GM12878 (cell line): ENCODE measurements around the gene MRPL32. TPM values are rescaled to one million over a fixed set of nuclear protein-coding genes. Genes with fewer than 3 reads are reported as not detected.
A peak's percentile ranks its signal among the peaks of the same experiment; 100 is the strongest.

Source experiments
- ATF7 ChIP-seq: fragments of 450-650 bp; IDR thresholded peaks from 2 replicates; pipeline ENCODE4 v1.6.1; 2016; ENCODE audit warnings: low read depth, mild to moderate bottlenecking
- BHLHE40 ChIP-seq, 2 experiments: fragments of 450-650 bp in 1 of 2; IDR thresholded peaks; 2 replicates each; pipeline ENCODE4 v1.6.1; 2011 to 2017; ENCODE audit warnings: low read depth in 2 of 2, borderline replicate concordance in 1 of 2, improper control_type of control experiment in 1 of 2, low read length in 1 of 2, mild to moderate bottlenecking in 1 of 2
- CREB1 ChIP-seq: IDR thresholded peaks from 2 replicates; pipeline ENCODE4 v1.6.1; 2012; ENCODE audit warnings: low read depth, mild to moderate bottlenecking, inconsistent platforms
- CREM ChIP-seq: IDR thresholded peaks from 2 replicates; pipeline ENCODE4 v1.6.1; 2014; ENCODE audit warnings: antibody characterized with exemption, low read depth
- FOXM1 ChIP-seq: IDR thresholded peaks from 2 replicates; pipeline ENCODE4 v1.6.1; 2012; ENCODE audit warnings: low read depth, mild to moderate bottlenecking, inconsistent platforms, low read length, moderate library complexity
- IKZF2 ChIP-seq, 2 experiments: fragments of 450-650 bp; IDR thresholded peaks; 2 replicates each; pipeline ENCODE4 v1.6.1; 2017; ENCODE audit warnings: mild to moderate bottlenecking in 2 of 2, moderate library complexity in 2 of 2
- JUND ChIP-seq: IDR thresholded peaks from 2 replicates; pipeline ENCODE4 v1.6.1; 2012; ENCODE audit warnings: low read depth, mild to moderate bottlenecking, low read length, improper control_type of control experiment, moderate library complexity
- LARP7 ChIP-seq: fragments of 450-650 bp; IDR thresholded peaks from 2 replicates; pipeline ENCODE4 v1.6.1; 2017; ENCODE audit warnings: mild to moderate bottlenecking
- MTA2 ChIP-seq: fragments of 450-650 bp; IDR thresholded peaks from 2 replicates; pipeline ENCODE4 v1.6.1; 2016; ENCODE audit warnings: low read depth, mild to moderate bottlenecking, moderate library complexity
- MYB ChIP-seq: fragments of 150-350 bp; IDR thresholded peaks from 2 replicates; pipeline ENCODE4 v1.6.1; 2014; ENCODE audit warnings: mild to moderate bottlenecking, low read depth, low read length, borderline replicate concordance
- NFYA ChIP-seq: IDR thresholded peaks from 2 replicates; pipeline ENCODE4 v1.6.1; 2011; ENCODE audit warnings: low read depth, mild to moderate bottlenecking, low read length, improper control_type of control experiment, borderline replicate concordance
- NR2F1 ChIP-seq: fragments of 450-650 bp; conservative IDR thresholded peaks from 2 replicates; pipeline ENCODE4 v1.6.1; 2017; ENCODE audit warnings: mild to moderate bottlenecking
- POU2F2 ChIP-seq: IDR thresholded peaks from 3 replicates; pipeline ENCODE4 v1.6.1; 2011; ENCODE audit warnings: low read depth, mild to moderate bottlenecking, low read length, borderline replicate concordance
- SIN3A ChIP-seq: IDR thresholded peaks from 2 replicates; pipeline ENCODE4 v1.6.1; 2012; ENCODE audit warnings: low read depth, low read length, improper control_type of control experiment
- SMC3 ChIP-seq: IDR thresholded peaks from 2 replicates; pipeline ENCODE4 v1.6.1; 2011; ENCODE audit warnings: low read length, improper control_type of control experiment, borderline replicate concordance
- SP1 ChIP-seq: IDR thresholded peaks from one replicate; pipeline ENCODE4 v1.6.1; 2011; ENCODE audit warnings: low read depth, low read length
- SREBF2 ChIP-seq: IDR thresholded peaks from 2 replicates; pipeline ENCODE4 v1.6.1; 2012; ENCODE audit warnings: mild to moderate bottlenecking, low read length
- ZBED1 ChIP-seq: IDR thresholded peaks from 2 replicates; pipeline ENCODE4 v1.6.1; 2016; ENCODE audit warnings: borderline replicate concordance
- polyA plus RNA-seq, 11 experiments: library from polyadenylated mRNA; depleted of rRNA in 4 of 11; unstranded in 6 of 11; stranded (reverse) in 5 of 11; fragments of >200 nt; fragmentation: Nextera tagmentation in 4 of 11; fragmentation: Illumina TruSeq in 1 of 11; extraction: Ambion mirVana in 4 of 11; extraction: Trizol in 1 of 11; gene quantifications; 1 replicate in 1 of 11; 2 replicates in 10 of 11; pipeline versions ENCODE4 v1.2.1 to v1.2.3, GENCODE V29; 2011 to 2016; ENCODE audit warnings: inconsistent platforms in 2 of 11, missing spikeins in 2 of 11, low read depth in 1 of 11
- total RNA-seq, 4 experiments: library from RNA; depleted of rRNA in 3 of 4; stranded (reverse); fragments of >200 nt in 3 of 4; fragmentation: Illumina TruSeq in 1 of 4; extraction: Trizol in 1 of 4; gene quantifications; 2 replicates each; pipeline versions ENCODE4 v1.2.1 to v1.2.3, GENCODE V29; 2013 to 2021
- TF ChIP-seq, protein P1 (sequence below): IDR thresholded peaks from 2 replicates; pipeline ENCODE4 v1.6.1; 2012; ENCODE audit warnings: improper control_type of control experiment, low read depth, low read length; ENCODE audit not compliant: insufficient replicate concordance
- TF ChIP-seq, protein P2 (sequence below): fragments of 450-650 bp; conservative IDR thresholded peaks from 2 replicates; pipeline ENCODE4 v1.6.1; 2017; ENCODE audit warnings: mild to moderate bottlenecking, moderate library complexity
- TF ChIP-seq, protein P3 (sequence below): IDR thresholded peaks from 2 replicates; pipeline ENCODE4 v1.6.1; 2012; ENCODE audit warnings: low read depth, low read length, improper control_type of control experiment

The MRPL32 gene
- total and polyA plus RNA-seq, 10 of the 15 experiments (the other 5 are each of a cell fraction or from before 2014, with no cell fraction given): 65.3 to 339 (median 112) TPM

DNA sequence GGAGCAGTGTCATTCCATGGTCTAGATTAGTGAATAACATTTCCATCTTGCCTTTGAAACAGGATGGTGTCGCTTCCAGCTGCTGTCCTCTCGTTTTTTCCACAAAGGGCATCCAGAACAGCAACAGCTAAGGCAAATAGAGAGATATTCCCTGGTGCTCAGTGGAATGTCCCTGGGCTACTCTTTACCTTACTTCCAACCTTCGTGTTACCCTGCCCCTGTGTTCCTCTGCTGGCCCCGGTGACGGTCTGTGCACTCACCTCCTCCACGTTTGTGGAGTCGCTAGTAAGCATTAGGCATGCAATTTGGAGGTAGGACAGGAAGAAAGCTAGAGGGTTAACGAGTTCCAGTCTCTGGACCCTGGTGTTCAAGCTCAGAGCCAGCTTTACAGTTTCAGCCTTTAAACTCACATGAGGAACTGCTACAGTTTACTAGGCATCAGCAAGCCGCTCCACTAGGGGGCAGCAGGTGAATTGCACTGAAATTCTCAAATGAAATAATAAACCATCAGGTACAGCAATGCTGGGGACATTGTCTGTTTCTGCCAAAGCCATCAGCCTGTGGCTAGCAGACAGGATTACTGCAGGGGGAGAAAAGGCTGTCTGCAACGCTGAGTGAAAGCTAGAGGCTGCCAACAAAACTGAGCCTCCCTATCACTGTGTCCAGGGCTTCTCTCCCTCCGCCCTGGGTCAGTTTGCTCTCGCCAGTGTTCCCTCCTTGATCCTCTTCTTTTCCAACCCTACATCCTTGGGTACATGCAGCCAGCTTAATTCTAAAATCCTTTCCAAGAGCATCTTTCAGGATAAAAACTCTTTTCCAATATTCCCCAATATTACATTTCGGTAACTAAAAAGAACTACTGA lies 9.0 kb downstream of the MRPL32 start (continued):
- TF ChIP-seq, protein P1, sequence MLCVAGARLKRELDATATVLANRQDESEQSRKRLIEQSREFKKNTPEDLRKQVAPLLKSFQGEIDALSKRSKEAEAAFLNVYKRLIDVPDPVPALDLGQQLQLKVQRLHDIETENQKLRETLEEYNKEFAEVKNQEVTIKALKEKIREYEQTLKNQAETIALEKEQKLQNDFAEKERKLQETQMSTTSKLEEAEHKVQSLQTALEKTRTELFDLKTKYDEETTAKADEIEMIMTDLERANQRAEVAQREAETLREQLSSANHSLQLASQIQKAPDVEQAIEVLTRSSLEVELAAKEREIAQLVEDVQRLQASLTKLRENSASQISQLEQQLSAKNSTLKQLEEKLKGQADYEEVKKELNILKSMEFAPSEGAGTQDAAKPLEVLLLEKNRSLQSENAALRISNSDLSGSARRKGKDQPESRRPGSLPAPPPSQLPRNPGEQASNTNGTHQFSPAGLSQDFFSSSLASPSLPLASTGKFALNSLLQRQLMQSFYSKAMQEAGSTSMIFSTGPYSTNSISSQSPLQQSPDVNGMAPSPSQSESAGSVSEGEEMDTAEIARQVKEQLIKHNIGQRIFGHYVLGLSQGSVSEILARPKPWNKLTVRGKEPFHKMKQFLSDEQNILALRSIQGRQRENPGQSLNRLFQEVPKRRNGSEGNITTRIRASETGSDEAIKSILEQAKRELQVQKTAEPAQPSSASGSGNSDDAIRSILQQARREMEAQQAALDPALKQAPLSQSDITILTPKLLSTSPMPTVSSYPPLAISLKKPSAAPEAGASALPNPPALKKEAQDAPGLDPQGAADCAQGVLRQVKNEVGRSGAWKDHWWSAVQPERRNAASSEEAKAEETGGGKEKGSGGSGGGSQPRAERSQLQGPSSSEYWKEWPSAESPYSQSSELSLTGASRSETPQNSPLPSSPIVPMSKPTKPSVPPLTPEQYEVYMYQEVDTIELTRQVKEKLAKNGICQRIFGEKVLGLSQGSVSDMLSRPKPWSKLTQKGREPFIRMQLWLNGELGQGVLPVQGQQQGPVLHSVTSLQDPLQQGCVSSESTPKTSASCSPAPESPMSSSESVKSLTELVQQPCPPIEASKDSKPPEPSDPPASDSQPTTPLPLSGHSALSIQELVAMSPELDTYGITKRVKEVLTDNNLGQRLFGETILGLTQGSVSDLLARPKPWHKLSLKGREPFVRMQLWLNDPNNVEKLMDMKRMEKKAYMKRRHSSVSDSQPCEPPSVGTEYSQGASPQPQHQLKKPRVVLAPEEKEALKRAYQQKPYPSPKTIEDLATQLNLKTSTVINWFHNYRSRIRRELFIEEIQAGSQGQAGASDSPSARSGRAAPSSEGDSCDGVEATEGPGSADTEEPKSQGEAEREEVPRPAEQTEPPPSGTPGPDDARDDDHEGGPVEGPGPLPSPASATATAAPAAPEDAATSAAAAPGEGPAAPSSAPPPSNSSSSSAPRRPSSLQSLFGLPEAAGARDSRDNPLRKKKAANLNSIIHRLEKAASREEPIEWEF: peak; percentile 9
- 0 out of 4 replicates have a peak, but pooled peaks of 1 of the 2 experiments have one; percentile 41 for TF ChIP-seq BHLHE40 (IDR thresholded peaks at IDR 0.05; ENCODE audit: borderline replicate concordance in 1 of 2, low read depth in 2 of 2, low read length in 1 of 2)
- no peak for TF ChIP-seq CREB1
- TF ChIP-seq SREBF2: no peak
- no peak for TF ChIP-seq MYB
- no peak for TF ChIP-seq ATF7
- no peak for TF ChIP-seq MTA2
- no peak for TF ChIP-seq JUND
- TF ChIP-seq SP1: peak; percentile 22
- TF ChIP-seq ZBED1: no peak
- no peak for TF ChIP-seq CREM
- TF ChIP-seq, protein P2, sequence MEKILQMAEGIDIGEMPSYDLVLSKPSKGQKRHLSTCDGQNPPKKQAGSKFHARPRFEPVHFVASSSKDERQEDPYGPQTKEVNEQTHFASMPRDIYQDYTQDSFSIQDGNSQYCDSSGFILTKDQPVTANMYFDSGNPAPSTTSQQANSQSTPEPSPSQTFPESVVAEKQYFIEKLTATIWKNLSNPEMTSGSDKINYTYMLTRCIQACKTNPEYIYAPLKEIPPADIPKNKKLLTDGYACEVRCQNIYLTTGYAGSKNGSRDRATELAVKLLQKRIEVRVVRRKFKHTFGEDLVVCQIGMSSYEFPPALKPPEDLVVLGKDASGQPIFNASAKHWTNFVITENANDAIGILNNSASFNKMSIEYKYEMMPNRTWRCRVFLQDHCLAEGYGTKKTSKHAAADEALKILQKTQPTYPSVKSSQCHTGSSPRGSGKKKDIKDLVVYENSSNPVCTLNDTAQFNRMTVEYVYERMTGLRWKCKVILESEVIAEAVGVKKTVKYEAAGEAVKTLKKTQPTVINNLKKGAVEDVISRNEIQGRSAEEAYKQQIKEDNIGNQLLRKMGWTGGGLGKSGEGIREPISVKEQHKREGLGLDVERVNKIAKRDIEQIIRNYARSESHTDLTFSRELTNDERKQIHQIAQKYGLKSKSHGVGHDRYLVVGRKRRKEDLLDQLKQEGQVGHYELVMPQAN: no peak
- 0 out of 2 replicates have a peak, but pooled peaks have one; percentile 58 for TF ChIP-seq FOXM1
- TF ChIP-seq NR2F1: no peak
- no peak for TF ChIP-seq LARP7
- TF ChIP-seq, protein P3, sequence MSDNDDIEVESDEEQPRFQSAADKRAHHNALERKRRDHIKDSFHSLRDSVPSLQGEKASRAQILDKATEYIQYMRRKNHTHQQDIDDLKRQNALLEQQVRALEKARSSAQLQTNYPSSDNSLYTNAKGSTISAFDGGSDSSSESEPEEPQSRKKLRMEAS: no peak
- TF ChIP-seq IKZF2 (IDR thresholded peaks at IDR 0.05): 0 out of 4 replicates have a peak, but pooled peaks of 1 of the 2 experiments have one; percentile 9
- TF ChIP-seq POU2F2: 0 out of 3 replicates have a peak, but pooled peaks have one; percentile 12
- TF ChIP-seq NFYA: no peak
- TF ChIP-seq SIN3A: no peak
- TF ChIP-seq SMC3: peak; percentile 94
